CD4-positive, alpha-beta T cell (primary cell): ENCODE measurements around the gene TBX4. TPM values are rescaled to one million over a fixed set of nuclear protein-coding genes. Genes with fewer than 3 reads are reported as not detected.
"Not testable (repeated sequence)": the region's sequence is repeated elsewhere in the genome, so short reads cannot be mapped to it uniquely, and the experiment has no call there.

Experiments used
- ATAC-seq: fragments of 200-7000 bp; cut with Tn5 transposase; one replicate; pipeline ENCODE4 v1.10.0; 2022; ENCODE audit warnings: mild to moderate bottlenecking; ENCODE audit not compliant: poor library complexity
- CTCF ChIA-PET: fragments of 350-600 bp; sonication (Branson Sonifier 250); formaldehyde crosslinking; loops from one replicate; lab custom pipeline; 2021; ENCODE audit warnings: antibody characterized with exemption, inconsistent platforms; lab: Charles Lee
- POLR2A ChIA-PET: fragments of 350-600 bp; sonication (Branson Sonifier 250); formaldehyde crosslinking; loops from one replicate; lab custom pipeline; 2021; ENCODE audit warnings: antibody characterized with exemption, inconsistent platforms; lab: Charles Lee
- DNase-seq, 14 experiments: peaks; one replicate each; pipeline ENCODE4 v3.0.0-alpha.2; 2013 to 2020; ENCODE audit warnings: mixed read lengths in 2 of 14
- H3K27ac ChIP-seq, 2 donors: one replicate each; pipeline versions ENCODE4 v1.5.1 to v1.7.0; 2013; ENCODE audit warnings: low read length in 2 of 2, low read depth in 1 of 2, mild to moderate bottlenecking in 1 of 2
- H3K27me3 ChIP-seq, 2 experiments: 1 replicate in 1 of 2; 2 replicates in 1 of 2; pipeline versions ENCODE4 v1.6.1 to v1.7.0; 2013; ENCODE audit warnings: low read length in 2 of 2, control low read depth in 1 of 2, mild to moderate bottlenecking in 1 of 2, moderate library complexity in 1 of 2; ENCODE audit not compliant: insufficient read depth in 2 of 2, control insufficient read depth in 1 of 2
- H3K36me3 ChIP-seq: one replicate; pipeline ENCODE4 v1.6.1; 2013; ENCODE audit warnings: low read length, control low read depth; ENCODE audit not compliant: insufficient read depth
- H3K4me1 ChIP-seq: one replicate; pipeline ENCODE4 v1.6.1; 2013; ENCODE audit warnings: low read length, control low read depth; ENCODE audit not compliant: insufficient read depth
- H3K4me3 ChIP-seq: one replicate; pipeline ENCODE4 v1.5.1; 2013; ENCODE audit warnings: mild to moderate bottlenecking, low read length, moderate library complexity
- H3K9me3 ChIP-seq, 2 experiments: 1 replicate in 1 of 2; 2 replicates in 1 of 2; pipeline versions ENCODE4 v1.6.1 to v1.7.0; 2013; ENCODE audit warnings: low read length in 2 of 2, mild to moderate bottlenecking in 2 of 2, control low read depth in 1 of 2, moderate library complexity in 1 of 2; ENCODE audit not compliant: control insufficient read depth in 1 of 2, insufficient read depth in 1 of 2
- H3K27ac Mint-ChIP-seq: one replicate; pipeline ENCODE4 v1.8.0; 2020; ENCODE audit warnings: mixed read lengths
- H3K27me3 Mint-ChIP-seq: one replicate; pipeline ENCODE4 v1.8.0; 2021; ENCODE audit warnings: mixed read lengths
- H3K36me3 Mint-ChIP-seq: one replicate; pipeline ENCODE4 v1.8.0; 2021; ENCODE audit warnings: low read depth, mixed read lengths
- H3K4me1 Mint-ChIP-seq: one replicate; pipeline ENCODE4 v1.8.0; 2021; ENCODE audit warnings: low read depth, mixed read lengths
- H3K4me3 Mint-ChIP-seq: one replicate; pipeline ENCODE4 v1.8.0; 2020; ENCODE audit warnings: mild to moderate bottlenecking, mixed read lengths
- H3K9me3 Mint-ChIP-seq: one replicate; pipeline ENCODE4 v1.8.0; 2020; ENCODE audit warnings: mixed read lengths
- intact Hi-C, 2 experiments: fragments of 100-400 bp; cut with DNase I in 1 of 2; cut with micrococcal nuclease in 1 of 2; formaldehyde crosslinking; loops; one replicate each; pipeline versions ENCODE4 v1.15.1 to v1.9.0; 2023 to 2025; cut with DNase I, micrococcal nuclease
- total RNA-seq, 174 experiments: library from RNA in 2 of 174; stranded (reverse) in 2 of 174; gene quantifications; one replicate each; pipeline ENCODE4 v1.2.3 and lab custom pipeline; 2021 to 2026
- TF ChIP-seq, protein P1 (sequence below): fragments of 200-600 bp; IDR thresholded peaks from one replicate; pipeline ENCODE4 v1.8.0; 2022; ENCODE audit warnings: antibody characterized with exemption, mild to moderate bottlenecking

Gene TBX4
- total RNA-seq, 2 experiments from 2014 or later = not detected

DNA sequence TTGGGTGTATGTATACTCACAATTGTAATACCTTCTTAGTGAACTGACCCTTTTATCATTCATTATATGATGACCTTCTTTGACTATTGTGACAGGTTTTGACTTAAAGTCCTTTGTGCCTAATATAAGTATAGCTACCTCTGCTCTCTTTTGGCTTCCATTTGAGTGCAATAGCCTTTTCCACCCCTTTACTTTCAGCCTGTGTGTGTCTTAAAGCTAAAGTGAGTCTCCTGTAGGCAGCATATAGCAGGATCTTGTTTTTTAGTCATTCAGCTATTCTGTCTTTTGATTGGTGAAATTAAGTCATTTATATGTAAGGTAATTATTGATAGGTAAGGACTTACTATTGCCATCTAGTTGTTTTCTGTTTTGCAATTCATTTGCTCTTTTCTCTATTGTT is 15.9 kb upstream of the TBX4 start:
- TF ChIP-seq, protein P1, sequence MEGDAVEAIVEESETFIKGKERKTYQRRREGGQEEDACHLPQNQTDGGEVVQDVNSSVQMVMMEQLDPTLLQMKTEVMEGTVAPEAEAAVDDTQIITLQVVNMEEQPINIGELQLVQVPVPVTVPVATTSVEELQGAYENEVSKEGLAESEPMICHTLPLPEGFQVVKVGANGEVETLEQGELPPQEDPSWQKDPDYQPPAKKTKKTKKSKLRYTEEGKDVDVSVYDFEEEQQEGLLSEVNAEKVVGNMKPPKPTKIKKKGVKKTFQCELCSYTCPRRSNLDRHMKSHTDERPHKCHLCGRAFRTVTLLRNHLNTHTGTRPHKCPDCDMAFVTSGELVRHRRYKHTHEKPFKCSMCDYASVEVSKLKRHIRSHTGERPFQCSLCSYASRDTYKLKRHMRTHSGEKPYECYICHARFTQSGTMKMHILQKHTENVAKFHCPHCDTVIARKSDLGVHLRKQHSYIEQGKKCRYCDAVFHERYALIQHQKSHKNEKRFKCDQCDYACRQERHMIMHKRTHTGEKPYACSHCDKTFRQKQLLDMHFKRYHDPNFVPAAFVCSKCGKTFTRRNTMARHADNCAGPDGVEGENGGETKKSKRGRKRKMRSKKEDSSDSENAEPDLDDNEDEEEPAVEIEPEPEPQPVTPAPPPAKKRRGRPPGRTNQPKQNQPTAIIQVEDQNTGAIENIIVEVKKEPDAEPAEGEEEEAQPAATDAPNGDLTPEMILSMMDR = no peak
- no peak for ATAC-seq
- H3K4me1 ChIP-seq = no peaks in the 10 kb centered on the region
- ChIA-PET POLR2A (no interaction called here), CTCF (no interaction called here)
- H3K36me3 Mint-ChIP-seq = peaks cover 4% of the 10 kb centered on the region
- H3K27me3 ChIP-seq = peaks cover 17 to 21% of the 10 kb centered on the region in 2 experiments
- peaks cover 5 to 15% of the 10 kb centered on the region in 2 experiments for H3K9me3 ChIP-seq
- intact Hi-C loops = no loop called here
- no peaks in the 10 kb centered on the region for H3K4me1 Mint-ChIP-seq
- no peak overlapping the region for H3K27ac ChIP-seq
- H3K4me3 ChIP-seq = no peak overlapping the region
- no peak overlapping the region for H3K4me3 Mint-ChIP-seq
- H3K27me3 Mint-ChIP-seq = peaks cover 77% of the 10 kb centered on the region
- no peak overlapping the region for H3K27ac Mint-ChIP-seq
- DNase-seq = no peak
- no peaks in the 10 kb centered on the region for H3K36me3 ChIP-seq
- H3K9me3 Mint-ChIP-seq = peaks cover 18% of the 10 kb centered on the region

DNA sequence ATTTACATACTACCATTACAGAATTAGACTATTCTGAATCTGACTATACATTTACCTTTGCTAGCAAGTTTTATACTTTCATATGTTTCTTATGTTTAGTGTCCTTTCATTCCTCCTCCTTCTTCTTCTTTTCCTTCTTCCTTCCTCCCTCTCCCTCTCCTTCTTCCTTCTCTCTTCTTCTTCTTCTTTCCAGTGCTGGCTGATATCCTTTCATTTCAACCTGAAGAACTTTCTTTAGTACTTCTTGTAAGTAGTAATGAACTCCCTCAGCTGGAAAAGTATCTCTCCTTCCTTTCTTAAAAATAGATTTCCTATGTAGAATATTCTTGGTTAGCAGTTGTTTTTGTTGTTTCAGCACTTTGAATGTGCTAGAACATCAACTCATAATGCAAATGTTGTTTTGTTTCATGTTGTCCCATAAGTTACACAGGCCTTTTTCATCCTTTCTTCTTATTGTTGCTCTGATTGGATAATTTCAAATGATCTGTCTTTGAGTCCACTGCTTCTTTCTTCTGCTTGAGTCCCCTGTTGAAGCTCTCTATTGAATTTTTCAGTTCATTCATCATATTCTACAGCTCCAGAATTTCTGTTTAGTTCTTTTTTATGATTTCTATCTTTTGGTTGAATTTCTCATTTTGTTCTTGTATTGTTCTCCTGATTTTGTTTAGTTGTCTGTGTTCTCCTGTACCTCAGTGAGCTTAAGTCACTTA is 15.1 kb upstream of the TBX4 start:
- Histone ChIP-seq H3K4me1 (no peaks in the 10 kb centered on the region), H3K27me3 (peaks cover 17 to 21% of the 10 kb centered on the region in 2 experiments), H3K4me3 (no peak overlapping the region), H3K9me3 (peaks cover 5 to 15% of the 10 kb centered on the region in 2 experiments), H3K36me3 (no peaks in the 10 kb centered on the region), H3K27ac (no peak overlapping the region)
- no peaks in the 10 kb centered on the region for H3K4me1 Mint-ChIP-seq
- peaks cover 18% of the 10 kb centered on the region for H3K9me3 Mint-ChIP-seq
- H3K4me3 Mint-ChIP-seq = no peak overlapping the region
- H3K27ac Mint-ChIP-seq = no peak overlapping the region
- TF ChIP-seq, protein P1 = no peak
- DNase-seq = no peak
- ChIA-PET CTCF (no interaction called here), POLR2A (no interaction called here)
- H3K36me3 Mint-ChIP-seq = peaks cover 4% of the 10 kb centered on the region
- no peak for ATAC-seq
- intact Hi-C loops = no loop called here
- H3K27me3 Mint-ChIP-seq = peaks cover 76% of the 10 kb centered on the region

DNA sequence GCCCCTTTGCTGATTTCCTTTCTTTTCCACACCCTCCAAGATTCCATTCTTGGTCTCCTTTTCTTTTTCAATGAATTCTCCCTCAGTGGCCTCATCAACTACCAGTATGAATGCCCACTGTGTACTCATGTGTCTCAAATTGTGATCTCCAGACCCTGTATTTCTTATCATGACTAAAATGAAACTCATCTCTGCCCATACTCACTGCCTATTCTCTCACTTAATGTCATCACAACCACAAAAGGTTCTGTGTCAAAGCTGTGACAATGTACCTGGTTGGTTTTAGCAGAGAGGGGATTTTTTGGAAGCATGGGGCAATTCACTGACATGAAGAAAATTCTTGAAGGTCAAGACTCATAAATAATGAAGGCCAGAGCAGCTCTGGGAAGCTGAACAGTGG is 11.5 kb upstream of the TBX4 start:
- intact Hi-C loops = no loop called here
- H3K9me3 Mint-ChIP-seq = peaks cover 15% of the 10 kb centered on the region
- H3K27ac Mint-ChIP-seq = no peak overlapping the region
- H3K4me3 ChIP-seq = no peak overlapping the region
- ChIA-PET CTCF (no interaction called here), POLR2A (no interaction called here)
- TF ChIP-seq, protein P1 = no peak
- DNase-seq = no peak
- no peaks in the 10 kb centered on the region for H3K36me3 ChIP-seq
- no peak overlapping the region for H3K4me3 Mint-ChIP-seq
- H3K27me3 Mint-ChIP-seq = peaks cover 79% of the 10 kb centered on the region
- H3K27me3 ChIP-seq = peaks cover 24 to 34% of the 10 kb centered on the region in 2 experiments
- H3K9me3 ChIP-seq = peaks cover 5 to 15% of the 10 kb centered on the region in 2 experiments
- H3K27ac ChIP-seq = no peak overlapping the region
- no peaks in the 10 kb centered on the region for H3K4me1 Mint-ChIP-seq
- no peak for ATAC-seq
- H3K4me1 ChIP-seq = no peaks in the 10 kb centered on the region
- H3K36me3 Mint-ChIP-seq = peaks cover 4% of the 10 kb centered on the region

DNA sequence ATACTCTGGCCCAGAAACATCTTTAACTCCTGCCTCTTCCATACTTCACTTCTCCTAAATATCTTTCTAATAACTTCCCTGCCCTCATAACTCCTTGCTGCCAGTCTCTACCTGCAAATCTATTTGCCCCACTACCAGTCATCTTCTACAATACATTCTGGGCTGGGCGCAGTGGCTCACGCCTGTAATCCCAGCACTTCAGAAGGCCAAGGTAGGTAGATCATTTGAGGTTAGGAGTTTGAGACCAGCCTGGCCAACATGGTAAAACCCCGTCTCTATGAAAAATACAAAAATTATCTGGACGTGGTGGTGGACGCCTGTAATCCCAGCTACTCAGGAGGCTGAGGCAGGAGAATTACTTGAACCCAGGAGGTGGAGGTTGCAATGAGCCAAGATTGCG is 10.7 kb upstream of the TBX4 start:
- H3K36me3 Mint-ChIP-seq, H3K4me3 ChIP-seq, H3K27ac Mint-ChIP-seq, H3K4me3 Mint-ChIP-seq, H3K36me3 ChIP-seq, DNase-seq, CTCF ChIA-PET, H3K27ac ChIP-seq, intact Hi-C loops, POLR2A ChIA-PET, ATAC-seq, H3K4me1 ChIP-seq, H3K4me1 Mint-ChIP-seq: not testable (repeated sequence)
- Histone ChIP-seq H3K27me3 (peaks cover 24 to 40% of the 10 kb centered on the region in 2 experiments), H3K9me3 (peaks cover 5 to 15% of the 10 kb centered on the region in 2 experiments)
- Mint-ChIP-seq H3K27me3 (peaks cover 80% of the 10 kb centered on the region), H3K9me3 (peaks cover 15% of the 10 kb centered on the region)
